Stomach (tissue), 4 donors: ENCODE measurements around the gene DCK.
"Not testable (repeated sequence)": the region's sequence is repeated elsewhere in the genome, so short reads cannot be mapped to it uniquely, and the experiment has no call there.

Source experiments
- EP300 ChIP-seq: sonication (generic); formaldehyde crosslinking; IDR thresholded peaks from one replicate; pipeline ENCODE4 v1.6.1; 2017; ENCODE audit warnings: antibody characterized with exemption
- POLR2A ChIP-seq, 4 donors: fragments of 450-650 bp; IDR thresholded peaks; one replicate each; pipeline ENCODE4 v1.6.1; 2016; ENCODE audit warnings: antibody characterized with exemption in 4 of 4, control low read depth in 2 of 4, mild to moderate bottlenecking in 1 of 4, moderate library complexity in 1 of 4
- POLR2AphosphoS5 ChIP-seq, 3 donors: sonication (generic); formaldehyde crosslinking; IDR thresholded peaks; one replicate each; pipeline ENCODE4 v1.6.1; 2016; ENCODE audit warnings: antibody characterized with exemption in 3 of 3
- TF ChIP-seq, protein P1 (sequence below), 7 experiments: fragments of 450-650 bp in 4 of 7; fragments of 200-600 bp in 3 of 7; sonication (generic) in 3 of 7; IDR thresholded peaks; one replicate each; pipeline ENCODE4 v1.5.1; 2016 to 2019; ENCODE audit warnings: antibody characterized with exemption in 7 of 7, control low read depth in 2 of 7, mild to moderate bottlenecking in 1 of 7

DNA sequence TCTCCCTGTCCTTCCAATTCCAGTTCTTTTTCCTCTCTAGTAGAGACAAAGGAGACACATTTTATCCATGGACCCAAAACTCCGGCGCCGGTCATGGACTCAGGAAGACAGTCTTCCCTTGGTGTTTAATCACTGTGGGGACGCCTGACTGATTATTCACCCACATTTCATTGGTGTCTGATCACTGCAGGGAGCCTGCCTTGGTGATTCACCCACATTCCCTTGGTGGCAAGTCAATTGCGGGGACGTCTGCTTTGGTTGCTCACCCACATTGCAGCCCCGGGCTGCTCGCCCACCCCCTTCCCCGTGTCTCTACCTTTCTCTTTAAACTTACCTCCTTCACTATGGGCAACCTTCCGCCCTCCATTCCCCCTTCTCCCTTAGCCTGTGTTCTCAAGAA, 38.7 kb downstream of the DCK start:
- TF ChIP-seq, protein P1, sequence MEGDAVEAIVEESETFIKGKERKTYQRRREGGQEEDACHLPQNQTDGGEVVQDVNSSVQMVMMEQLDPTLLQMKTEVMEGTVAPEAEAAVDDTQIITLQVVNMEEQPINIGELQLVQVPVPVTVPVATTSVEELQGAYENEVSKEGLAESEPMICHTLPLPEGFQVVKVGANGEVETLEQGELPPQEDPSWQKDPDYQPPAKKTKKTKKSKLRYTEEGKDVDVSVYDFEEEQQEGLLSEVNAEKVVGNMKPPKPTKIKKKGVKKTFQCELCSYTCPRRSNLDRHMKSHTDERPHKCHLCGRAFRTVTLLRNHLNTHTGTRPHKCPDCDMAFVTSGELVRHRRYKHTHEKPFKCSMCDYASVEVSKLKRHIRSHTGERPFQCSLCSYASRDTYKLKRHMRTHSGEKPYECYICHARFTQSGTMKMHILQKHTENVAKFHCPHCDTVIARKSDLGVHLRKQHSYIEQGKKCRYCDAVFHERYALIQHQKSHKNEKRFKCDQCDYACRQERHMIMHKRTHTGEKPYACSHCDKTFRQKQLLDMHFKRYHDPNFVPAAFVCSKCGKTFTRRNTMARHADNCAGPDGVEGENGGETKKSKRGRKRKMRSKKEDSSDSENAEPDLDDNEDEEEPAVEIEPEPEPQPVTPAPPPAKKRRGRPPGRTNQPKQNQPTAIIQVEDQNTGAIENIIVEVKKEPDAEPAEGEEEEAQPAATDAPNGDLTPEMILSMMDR (IDR thresholded peaks at IDR 0.05), result not testable (repeated sequence)
- not testable (repeated sequence) for TF ChIP-seq POLR2A (IDR thresholded peaks at IDR 0.05); POLR2AphosphoS5 (IDR thresholded peaks at IDR 0.05); EP300
